Measurements from ENCODE around the gene S100A7.

S100A7 gene

DNA sequence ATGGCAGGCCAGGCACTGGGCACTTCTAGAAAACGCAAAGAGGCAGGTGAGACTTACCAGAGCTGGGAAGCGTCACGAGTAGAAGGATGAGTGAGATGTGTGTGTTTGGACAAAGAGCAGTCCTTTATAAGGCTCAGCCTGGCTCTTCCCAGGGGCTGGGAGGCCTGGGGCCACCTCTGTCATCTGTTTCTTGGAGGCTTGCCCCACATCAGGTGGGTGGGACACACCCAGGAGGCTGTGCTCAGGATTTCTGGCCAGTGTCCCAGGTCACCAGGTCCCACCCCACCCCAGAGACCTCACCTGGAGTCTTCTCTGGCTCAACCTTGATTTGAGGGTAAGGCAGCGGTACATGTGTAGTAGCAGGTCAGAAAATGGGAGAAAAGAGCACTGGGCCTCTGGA is at the start of gene S100A7:
Gene S100A7 (minus strand): TSS at position 101 of the 400 bp plus-strand sequence. CDS start 1,638 bp downstream, outside the sequence.
- TF ChIP-seq, protein P1, sequence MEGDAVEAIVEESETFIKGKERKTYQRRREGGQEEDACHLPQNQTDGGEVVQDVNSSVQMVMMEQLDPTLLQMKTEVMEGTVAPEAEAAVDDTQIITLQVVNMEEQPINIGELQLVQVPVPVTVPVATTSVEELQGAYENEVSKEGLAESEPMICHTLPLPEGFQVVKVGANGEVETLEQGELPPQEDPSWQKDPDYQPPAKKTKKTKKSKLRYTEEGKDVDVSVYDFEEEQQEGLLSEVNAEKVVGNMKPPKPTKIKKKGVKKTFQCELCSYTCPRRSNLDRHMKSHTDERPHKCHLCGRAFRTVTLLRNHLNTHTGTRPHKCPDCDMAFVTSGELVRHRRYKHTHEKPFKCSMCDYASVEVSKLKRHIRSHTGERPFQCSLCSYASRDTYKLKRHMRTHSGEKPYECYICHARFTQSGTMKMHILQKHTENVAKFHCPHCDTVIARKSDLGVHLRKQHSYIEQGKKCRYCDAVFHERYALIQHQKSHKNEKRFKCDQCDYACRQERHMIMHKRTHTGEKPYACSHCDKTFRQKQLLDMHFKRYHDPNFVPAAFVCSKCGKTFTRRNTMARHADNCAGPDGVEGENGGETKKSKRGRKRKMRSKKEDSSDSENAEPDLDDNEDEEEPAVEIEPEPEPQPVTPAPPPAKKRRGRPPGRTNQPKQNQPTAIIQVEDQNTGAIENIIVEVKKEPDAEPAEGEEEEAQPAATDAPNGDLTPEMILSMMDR (IDR thresholded peaks at IDR 0.05): no peak
- H3K27ac ChIP-seq: no peak within 1 kb of the TSS
- H3K4me3 ChIP-seq (ENCODE audit: low read depth in 1 of 2, low read length in 1 of 2): no peak within 1 kb of the TSS
- no peaks in the 10 kb centered on the region for H3K36me3 ChIP-seq
- no peaks in the 10 kb centered on the region for H3K9me3 ChIP-seq
- peaks cover 81% of the 10 kb centered on the region for H3K27me3 ChIP-seq
- H3K4me1 ChIP-seq (ENCODE audit: control insufficient read depth in 1 of 2, insufficient read depth in 1 of 2, low read depth in 1 of 2, low read length in 1 of 2): peaks cover under 1 to 1% of the 10 kb centered on the region in 2 experiments

DNA sequence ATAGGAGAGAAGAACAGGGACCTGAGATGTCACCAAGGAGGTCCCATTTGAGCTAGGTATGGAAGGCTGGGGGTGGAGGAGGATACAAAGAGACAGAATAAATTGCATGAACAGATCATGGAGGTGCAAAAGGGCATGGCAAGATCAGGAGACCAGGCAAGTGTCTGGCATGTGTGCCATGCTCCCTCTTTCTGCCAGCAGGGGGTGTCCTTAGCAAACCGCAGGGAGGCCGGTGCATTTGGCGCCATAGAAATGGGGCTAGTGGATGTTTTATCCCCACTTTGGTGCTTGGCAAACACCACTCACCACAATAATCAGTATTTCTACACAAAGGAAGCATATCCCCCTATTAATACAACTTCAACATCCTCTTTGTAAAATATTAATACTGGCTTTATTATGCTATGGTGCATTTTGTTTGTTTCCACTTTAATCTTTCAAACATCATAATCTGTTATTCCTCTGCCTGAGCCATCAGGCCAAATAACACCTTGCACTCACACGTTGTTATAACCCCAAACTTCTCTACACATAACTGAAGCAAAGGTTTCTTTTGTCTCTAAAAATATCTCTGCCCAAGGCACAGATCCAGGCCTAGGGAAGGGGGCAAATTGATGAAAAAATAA is 49.4 kb upstream of the S100A7 start:
- Histone ChIP-seq H3K4me1 (ENCODE audit: control insufficient read depth in 1 of 2, insufficient read depth in 1 of 2, low read depth in 1 of 2, low read length in 1 of 2) (peaks cover 42 to 46% of the 10 kb centered on the region in 2 experiments), H3K4me3 (ENCODE audit: low read depth in 1 of 2, low read length in 1 of 2) (no peak overlapping the region), H3K27ac (no peak overlapping the region), H3K27me3 (no peaks in the 10 kb centered on the region), H3K36me3 (no peaks in the 10 kb centered on the region), H3K9me3 (no peaks in the 10 kb centered on the region)
- TF ChIP-seq, protein P1 (IDR thresholded peaks at IDR 0.05): peak; percentile 62

DNA sequence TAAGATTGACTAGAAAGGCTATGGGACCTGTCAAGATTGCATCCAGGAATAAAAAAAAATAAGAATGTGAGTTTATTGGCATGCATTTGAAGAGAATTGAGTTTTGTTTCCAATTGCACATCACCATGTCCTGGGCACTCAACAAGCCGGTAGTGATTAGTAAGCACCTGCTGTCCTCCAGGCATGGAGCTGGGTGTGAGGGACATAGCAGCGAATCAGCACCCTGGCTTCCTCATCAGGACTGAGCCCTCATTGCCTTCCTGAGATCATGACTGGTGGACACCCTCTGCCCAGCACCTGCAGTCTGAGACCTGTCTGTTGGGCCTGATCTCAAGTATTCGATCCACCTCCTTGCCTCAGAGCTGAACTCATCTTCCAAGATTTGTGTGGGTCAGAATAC is 48.6 kb upstream of the S100A7 start:
- H3K9me3 ChIP-seq: no peaks in the 10 kb centered on the region
- peaks cover 34 to 38% of the 10 kb centered on the region in 2 experiments for H3K4me1 ChIP-seq (ENCODE audit: control insufficient read depth in 1 of 2, insufficient read depth in 1 of 2, low read depth in 1 of 2, low read length in 1 of 2)
- H3K27ac ChIP-seq: no peak overlapping the region
- H3K27me3 ChIP-seq: no peaks in the 10 kb centered on the region
- TF ChIP-seq, protein P1 (IDR thresholded peaks at IDR 0.05): no peak
- H3K36me3 ChIP-seq: no peaks in the 10 kb centered on the region
- H3K4me3 ChIP-seq (ENCODE audit: low read depth in 1 of 2, low read length in 1 of 2): no peak overlapping the region

DNA sequence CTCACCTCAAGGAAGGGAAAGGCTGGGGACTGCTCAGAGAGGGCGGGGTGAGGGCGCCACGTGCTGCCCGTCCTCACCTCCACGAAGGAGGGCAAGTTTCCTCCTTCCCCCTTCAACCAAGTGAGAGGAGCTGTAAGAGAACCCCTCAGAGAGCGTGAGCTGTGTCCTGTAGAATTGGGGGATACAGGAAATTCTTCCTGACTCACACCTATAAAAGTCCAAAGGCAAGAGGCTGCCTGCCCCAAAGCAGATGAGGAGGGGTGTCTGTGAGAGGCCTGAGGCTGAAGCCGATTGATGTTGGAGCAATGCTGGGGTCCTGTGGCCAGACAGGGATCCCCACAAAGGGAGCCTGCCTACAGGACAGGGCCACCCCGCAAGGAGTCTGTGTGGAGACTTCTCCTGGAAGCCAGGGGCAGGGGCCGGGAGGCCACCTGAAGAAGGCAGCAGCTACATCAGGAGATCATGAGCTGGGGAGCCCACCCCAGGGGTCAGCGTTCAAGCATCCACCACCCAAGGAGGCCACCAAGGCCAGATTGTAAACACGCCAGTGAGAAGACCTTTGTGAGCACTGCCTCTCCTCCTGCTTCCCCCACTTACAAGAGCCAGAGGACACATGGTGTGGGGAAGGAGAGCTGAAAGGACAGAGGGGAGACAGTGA is 47.6 kb upstream of the S100A7 start:
- H3K4me3 ChIP-seq (ENCODE audit: low read depth in 1 of 2, low read length in 1 of 2): no peak overlapping the region
- H3K27ac ChIP-seq: no peak overlapping the region

DNA sequence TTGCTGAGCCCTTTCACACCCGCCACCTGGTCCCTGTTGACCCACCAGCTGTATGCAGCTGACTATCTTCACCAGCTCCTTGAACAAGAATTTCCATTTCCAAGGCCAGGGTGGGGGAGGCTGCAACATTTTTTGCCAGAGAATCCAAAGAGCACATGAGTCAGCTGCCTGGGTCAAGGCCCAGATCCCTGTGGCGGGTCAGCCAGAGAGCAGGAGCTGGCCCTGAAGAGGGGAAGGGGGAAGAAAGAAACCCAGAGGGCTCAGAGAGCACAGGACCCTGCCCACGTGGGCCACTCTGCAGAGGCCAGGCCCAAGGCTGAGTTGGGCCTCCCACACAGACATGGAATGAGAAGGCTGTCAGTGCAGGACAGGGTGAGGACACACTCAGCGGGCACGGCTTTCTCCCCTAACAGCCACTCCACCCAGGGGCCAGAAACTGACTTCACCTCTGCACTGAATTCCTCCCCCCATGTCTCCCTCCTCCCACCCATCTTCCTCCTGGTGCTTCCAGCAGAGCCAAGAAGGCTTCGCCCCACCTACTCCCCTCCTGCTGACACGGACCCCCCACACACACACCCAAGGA is 46.5 kb upstream of the S100A7 start:
- Histone ChIP-seq H3K4me3 (ENCODE audit: low read depth in 1 of 2, low read length in 1 of 2) (no peak overlapping the region), H3K9me3 (no peaks in the 10 kb centered on the region), H3K27ac (no peak overlapping the region), H3K27me3 (no peaks in the 10 kb centered on the region), H3K4me1 (ENCODE audit: control insufficient read depth in 1 of 2, insufficient read depth in 1 of 2, low read depth in 1 of 2, low read length in 1 of 2) (peaks cover 14 to 16% of the 10 kb centered on the region in 2 experiments), H3K36me3 (no peaks in the 10 kb centered on the region)
- TF ChIP-seq, protein P1 (IDR thresholded peaks at IDR 0.05): no peak

More for the DNA sequence above, 47.6 kb upstream of the S100A7 start:
- H3K27me3 ChIP-seq: no peaks in the 10 kb centered on the region
- TF ChIP-seq, protein P1 (IDR thresholded peaks at IDR 0.05): no peak
- H3K9me3 ChIP-seq: no peaks in the 10 kb centered on the region
- H3K4me1 ChIP-seq (ENCODE audit: control insufficient read depth in 1 of 2, insufficient read depth in 1 of 2, low read depth in 1 of 2, low read length in 1 of 2): peaks cover 24 to 28% of the 10 kb centered on the region in 2 experiments
- no peaks in the 10 kb centered on the region for H3K36me3 ChIP-seq

All from neutrophil (primary cell).